ENCODE data around the gene GAS2. TPM values are rescaled to one million over a fixed set of nuclear protein-coding genes. Genes with fewer than 3 reads are reported as not detected.

The GAS2 gene
- total RNA-seq, 1 experiment from 2014 or later = 2.0 TPM

- Histone ChIP-seq H3K27ac (no peak overlapping the region), H3K27me3 (replicated peaks) (no peaks in the 10 kb centered on the region; the same call in 1 of the 2 replicates), H3K4me3 (no peak overlapping the region), H3K4me1 (replicated peaks) (no peaks in the 10 kb centered on the region), H3K36me3 (no peaks in the 10 kb centered on the region), H3K9me3 (replicated peaks) (no peaks in the 10 kb centered on the region)
- no peak for DNase-seq (ENCODE audit: low read depth in 1 of 2, low spot score in 2 of 2)
Observed at GRCh38 chr11:22723274-22723673, 56.9 kb downstream of the GAS2 start.

- Histone ChIP-seq H3K4me1 (replicated peaks) (no peaks in the 10 kb centered on the region), H3K27me3 (replicated peaks) (no peaks in the 10 kb centered on the region; the same call in 1 of the 2 replicates), H3K27ac (no peak overlapping the region), H3K36me3 (no peaks in the 10 kb centered on the region), H3K9me3 (replicated peaks) (no peaks in the 10 kb centered on the region), H3K4me3 (no peak overlapping the region)
- DNase-seq (ENCODE audit: low read depth in 1 of 2, low spot score in 2 of 2) = no peak
Observed at GRCh38 chr11:22725079-22725478, 58.7 kb downstream of the GAS2 start.

GRCh38 chr11:22728600-22729389, 62.4 kb downstream of the GAS2 start:
- Histone ChIP-seq H3K4me1 (replicated peaks) (no peaks in the 10 kb centered on the region), H3K9me3 (replicated peaks) (no peaks in the 10 kb centered on the region), H3K27me3 (replicated peaks) (no peaks in the 10 kb centered on the region; the same call in 1 of the 2 replicates), H3K36me3 (no peaks in the 10 kb centered on the region), H3K4me3 (no peak overlapping the region), H3K27ac (no peak overlapping the region)
- no peak for DNase-seq (ENCODE audit: low read depth in 1 of 2, low spot score in 2 of 2)

- H3K27me3 ChIP-seq (replicated peaks) = no peaks in the 10 kb centered on the region; the same call in 1 of the 2 replicates
- H3K9me3 ChIP-seq (replicated peaks) = no peaks in the 10 kb centered on the region
- H3K36me3 ChIP-seq = no peaks in the 10 kb centered on the region
- no peak overlapping the region for H3K27ac ChIP-seq
- H3K4me1 ChIP-seq (replicated peaks) = no peaks in the 10 kb centered on the region
- H3K4me3 ChIP-seq = no peak overlapping the region
- no peak for DNase-seq (ENCODE audit: low read depth in 1 of 2, low spot score in 2 of 2)
Observed at GRCh38 chr11:22730319-22730718, 63.9 kb downstream of the GAS2 start.

- Histone ChIP-seq H3K4me1 (replicated peaks) (no peaks in the 10 kb centered on the region), H3K4me3 (no peak overlapping the region), H3K27ac (no peak overlapping the region), H3K9me3 (replicated peaks) (no peaks in the 10 kb centered on the region), H3K27me3 (replicated peaks) (peaks cover 5% of the 10 kb centered on the region), H3K36me3 (no peaks in the 10 kb centered on the region)
- no peak for DNase-seq (ENCODE audit: low read depth in 1 of 2, low spot score in 2 of 2)
Observed at GRCh38 chr11:22732588-22732987, 66.2 kb downstream of the GAS2 start.

GRCh38 chr11:22733475-22734248, 67.3 kb downstream of the GAS2 start:
- no peaks in the 10 kb centered on the region for H3K36me3 ChIP-seq

GRCh38 chr11:22734628-22735345, 68.4 kb downstream of the GAS2 start:
- Histone ChIP-seq H3K36me3 (no peaks in the 10 kb centered on the region), H3K4me3 (no peak overlapping the region), H3K9me3 (replicated peaks) (no peaks in the 10 kb centered on the region), H3K27ac (no peak overlapping the region), H3K4me1 (replicated peaks) (no peaks in the 10 kb centered on the region), H3K27me3 (replicated peaks) (peaks cover 7% of the 10 kb centered on the region)
- DNase-seq (ENCODE audit: low read depth in 1 of 2, low spot score in 2 of 2) = no peak

More at GRCh38 chr11:22733475-22734248, 67.3 kb downstream of the GAS2 start:
- Histone ChIP-seq H3K27ac (no peak overlapping the region), H3K27me3 (replicated peaks) (peaks cover 7% of the 10 kb centered on the region), H3K4me3 (no peak overlapping the region), H3K4me1 (replicated peaks) (no peaks in the 10 kb centered on the region), H3K9me3 (replicated peaks) (no peaks in the 10 kb centered on the region)
- no peak for DNase-seq (ENCODE audit: low read depth in 1 of 2, low spot score in 2 of 2)

- no peaks in the 10 kb centered on the region for H3K9me3 ChIP-seq (replicated peaks)
- H3K4me1 ChIP-seq (replicated peaks) = no peaks in the 10 kb centered on the region
- no peak for DNase-seq (ENCODE audit: low read depth in 1 of 2, low spot score in 2 of 2)
- no peaks in the 10 kb centered on the region for H3K36me3 ChIP-seq
- no peak overlapping the region for H3K27ac ChIP-seq
- no peak overlapping the region for H3K4me3 ChIP-seq
- peaks cover 6% of the 10 kb centered on the region for H3K27me3 ChIP-seq (replicated peaks)
Observed at GRCh38 chr11:22742157-22742613, 75.8 kb downstream of the GAS2 start.

- Histone ChIP-seq H3K27me3 (replicated peaks) (no peaks in the 10 kb centered on the region), H3K36me3 (no peaks in the 10 kb centered on the region), H3K9me3 (replicated peaks) (no peaks in the 10 kb centered on the region), H3K4me3 (no peak overlapping the region), H3K27ac (no peak overlapping the region), H3K4me1 (replicated peaks) (no peaks in the 10 kb centered on the region)
- DNase-seq (ENCODE audit: low read depth in 1 of 2, low spot score in 2 of 2) = no peak
Observed at GRCh38 chr11:22749536-22749935, 83.1 kb downstream of the GAS2 start.

GRCh38 chr11:22752908-22753310, 86.5 kb downstream of the GAS2 start:
- H3K9me3 ChIP-seq (replicated peaks) = no peaks in the 10 kb centered on the region
- no peak overlapping the region for H3K27ac ChIP-seq
- DNase-seq (ENCODE audit: low read depth in 1 of 2, low spot score in 2 of 2) = no peak
- no peak overlapping the region for H3K4me3 ChIP-seq
- H3K36me3 ChIP-seq = no peaks in the 10 kb centered on the region
- H3K4me1 ChIP-seq (replicated peaks) = no peaks in the 10 kb centered on the region
- H3K27me3 ChIP-seq (replicated peaks) = peaks cover under 1% of the 10 kb centered on the region; the same call in 1 of the 2 replicates

- no peak overlapping the region for H3K27ac ChIP-seq
- no peaks in the 10 kb centered on the region for H3K9me3 ChIP-seq (replicated peaks)
- no peaks in the 10 kb centered on the region for H3K4me1 ChIP-seq (replicated peaks)
- no peak overlapping the region for H3K4me3 ChIP-seq
- no peak for DNase-seq (ENCODE audit: low read depth in 1 of 2, low spot score in 2 of 2)
- no peaks in the 10 kb centered on the region for H3K36me3 ChIP-seq
- peaks cover 3% of the 10 kb centered on the region; the same call in 1 of the 2 replicates for H3K27me3 ChIP-seq (replicated peaks)
Observed at GRCh38 chr11:22753416-22753815, 87.0 kb downstream of the GAS2 start.

- Histone ChIP-seq H3K27ac (no peak overlapping the region), H3K27me3 (replicated peaks) (peaks cover 3% of the 10 kb centered on the region; the same call in 1 of the 2 replicates), H3K36me3 (no peaks in the 10 kb centered on the region), H3K9me3 (replicated peaks) (no peaks in the 10 kb centered on the region), H3K4me1 (replicated peaks) (no peaks in the 10 kb centered on the region), H3K4me3 (no peak overlapping the region)
- DNase-seq (ENCODE audit: low read depth in 1 of 2, low spot score in 2 of 2) = no peak
Observed at GRCh38 chr11:22761066-22761465, 94.7 kb downstream of the GAS2 start.

GRCh38 chr11:22763166-22763565, 96.8 kb downstream of the GAS2 start:
- Histone ChIP-seq H3K27me3 (replicated peaks) (no peaks in the 10 kb centered on the region), H3K4me3 (no peak overlapping the region), H3K27ac (no peak overlapping the region), H3K4me1 (replicated peaks) (no peaks in the 10 kb centered on the region), H3K9me3 (replicated peaks) (no peaks in the 10 kb centered on the region), H3K36me3 (no peaks in the 10 kb centered on the region)
- DNase-seq (ENCODE audit: low read depth in 1 of 2, low spot score in 2 of 2) = no peak

Data from SJSA1 (cell line).